SK-N-SH (cell line): Measurements from ENCODE around the gene IL4R. TPM values are rescaled to one million over a fixed set of nuclear protein-coding genes. Genes with fewer than 3 reads are reported as not detected.

ENCODE experiments used
- CTCF ChIA-PET: fragments of 300-600, 350-600 bp; formaldehyde crosslinking; extraction: SDS; loops from one replicate; lab custom pipeline; 2021; lab: Yijun Ruan, JAX
- POLR2A ChIA-PET: fragments of 350-600 bp; sonication (Branson Sonifier 250); formaldehyde crosslinking; extraction: SDS; loops from one replicate; lab custom pipeline; 2020; ENCODE audit warnings: antibody characterized with exemption, inconsistent platforms; lab: Yijun Ruan, JAX
- DNase-seq: peaks from one replicate; pipeline ENCODE4 v3.0.0; 2012
- H2AFZ ChIP-seq: fragments of 200-600 bp; sonication (generic); 2 replicates; pipeline ENCODE4 v1.8.1; 2016; ENCODE audit warnings: antibody characterized with exemption, mild to moderate bottlenecking, low read depth
- H3F3A ChIP-seq: fragments of 200-600 bp; sonication (generic); replicated peaks from 2 replicates; pipeline ENCODE3; 2016; ENCODE audit warnings: antibody characterized with exemption, mild to moderate bottlenecking; ENCODE audit not compliant: insufficient read depth
- H3K27ac ChIP-seq, 2 experiments: fragments of 200-500 bp in 1 of 2; fragments of 200-600 bp in 1 of 2; sonication (Bioruptor generic) in 1 of 2; sonication (generic), shearing (Covaris generic) in 1 of 2; 2 replicates each; pipeline versions ENCODE4 v1.5.1 to v1.6.1; 2014 to 2016; ENCODE audit warnings: low read depth in 2 of 2, inconsistent platforms in 1 of 2, low read length in 1 of 2, mild to moderate bottlenecking in 1 of 2, mixed read lengths in 1 of 2
- H3K27me3 ChIP-seq: fragments of 200-600 bp; sonication (generic), shearing (Covaris generic); 2 replicates; pipeline ENCODE4 v1.6.1; 2016; ENCODE audit warnings: mixed run types; ENCODE audit not compliant: insufficient read depth
- H3K36me3 ChIP-seq, 2 experiments: fragments of 200-500 bp in 1 of 2; fragments of 200-600 bp in 1 of 2; sonication (Bioruptor generic) in 1 of 2; sonication (generic) in 1 of 2; replicated peaks in 1 of 2; 2 replicates each; pipeline versions ENCODE3 to v1.5.1; 2014 to 2016; ENCODE audit warnings: low read length in 1 of 2, mild to moderate bottlenecking in 1 of 2; ENCODE audit not compliant: insufficient read depth in 2 of 2, control insufficient read depth in 1 of 2
- H3K4me1 ChIP-seq, 2 experiments: fragments of 200-500 bp in 1 of 2; fragments of 200-600 bp in 1 of 2; sonication (Bioruptor generic) in 1 of 2; sonication (generic), shearing (Covaris generic) in 1 of 2; 2 replicates each; pipeline versions ENCODE4 v1.5.1 to v1.6.1; 2014 to 2016; ENCODE audit warnings: low read depth in 1 of 2, low read length in 1 of 2, mixed run types in 1 of 2; ENCODE audit not compliant: insufficient read depth in 2 of 2, control insufficient read depth in 1 of 2
- H3K4me2 ChIP-seq: fragments of 200-600 bp; sonication (generic), shearing (Covaris generic); 2 replicates; pipeline ENCODE4 v1.6.1; 2017; ENCODE audit warnings: mixed run types
- H3K4me3 ChIP-seq, 2 experiments: fragments of 200-500 bp in 1 of 2; fragments of 200-600 bp in 1 of 2; sonication (Bioruptor generic) in 1 of 2; sonication (generic), shearing (Covaris generic) in 1 of 2; 2 replicates each; pipeline versions ENCODE4 v1.5.1 to v1.8.1; 2014 to 2016; ENCODE audit warnings: low read depth in 2 of 2, inconsistent platforms in 1 of 2, low read length in 1 of 2, mild to moderate bottlenecking in 1 of 2, mixed read lengths in 1 of 2, moderate library complexity in 1 of 2
- H3K79me2 ChIP-seq: fragments of 200-600 bp; sonication (generic); 2 replicates; pipeline ENCODE4 v1.8.1; 2017; ENCODE audit warnings: mild to moderate bottlenecking; ENCODE audit not compliant: insufficient read depth
- H3K9ac ChIP-seq: fragments of 200-600 bp; sonication (generic); 2 replicates; pipeline ENCODE4 v1.6.1; 2017; ENCODE audit warnings: mixed run types
- H3K9me2 ChIP-seq: fragments of 200-600 bp; sonication (generic); 2 replicates; pipeline ENCODE4 v1.6.1; 2017; ENCODE audit warnings: mixed run types
- H3K9me3 ChIP-seq: fragments of 200-600 bp; sonication (generic); 2 replicates; pipeline ENCODE4 v1.6.1; 2017; ENCODE audit warnings: mixed run types, mild to moderate bottlenecking, moderate library complexity
- H4K20me1 ChIP-seq: fragments of 200-600 bp; sonication (generic); 2 replicates; pipeline ENCODE4 v1.6.1; 2017; ENCODE audit warnings: mild to moderate bottlenecking, mixed run types; ENCODE audit not compliant: insufficient read depth
- CHD2 ChIP-seq: fragments of 150-350 bp; IDR thresholded peaks from 2 replicates; pipeline ENCODE4 v1.6.1; 2018; ENCODE audit warnings: low read length; ENCODE audit not compliant: partially characterized antibody
- ELF1 ChIP-seq: IDR thresholded peaks from 2 replicates; pipeline ENCODE4 v1.4.0; 2012
- FOSL2 ChIP-seq: IDR thresholded peaks from 2 replicates; pipeline ENCODE4 v1.4.0; 2012; ENCODE audit warnings: low read depth, mild to moderate bottlenecking, moderate library complexity, borderline replicate concordance
- FOXJ3 ChIP-seq: sonication (generic); formaldehyde crosslinking; IDR thresholded peaks from 2 replicates; pipeline ENCODE4 v1.5.1; 2020; ENCODE audit warnings: mild to moderate bottlenecking, missing genetic modification reagents
- JUND ChIP-seq: IDR thresholded peaks from 2 replicates; pipeline ENCODE4 v1.4.0; 2012
- NFIC ChIP-seq: IDR thresholded peaks from 2 replicates; pipeline ENCODE4 v1.4.0; 2012; ENCODE audit warnings: borderline replicate concordance
- RAD21 ChIP-seq: IDR thresholded peaks from 2 replicates; pipeline ENCODE4 v1.6.1; 2012; ENCODE audit warnings: mild to moderate bottlenecking, low read length
- TCF12 ChIP-seq: IDR thresholded peaks from 2 replicates; pipeline ENCODE4 v1.4.0; 2012
- YY1 ChIP-seq: IDR thresholded peaks from 2 replicates; pipeline ENCODE4 v1.4.0; 2012; ENCODE audit warnings: low read depth, mild to moderate bottlenecking
- WGBS: methylation state at CpG from one replicate; pipeline ENCODE4 v1.1.6; 2017; ENCODE audit warnings: low lambda C conversion rate; 5-methylcytosine and 5-hydroxymethylcytosine counted together
- polyA plus RNA-seq, 3 experiments: library from polyadenylated mRNA; depleted of rRNA; stranded (reverse); fragments of >200 nt; gene quantifications; 2 replicates each; pipeline ENCODE4 v1.2.3, GENCODE V29; 2012
- TF ChIP-seq, protein P1 (sequence below): fragments of 200-600 bp; sonication (generic); IDR thresholded peaks from 2 replicates; pipeline ENCODE4 v1.6.1; 2017; ENCODE audit warnings: antibody characterized with exemption, mild to moderate bottlenecking, moderate library complexity
- TF ChIP-seq, protein P2 (sequence below): IDR thresholded peaks from 2 replicates; pipeline ENCODE4 v1.6.1; 2012; ENCODE audit warnings: mild to moderate bottlenecking, low read depth, low read length, moderate library complexity
- TF ChIP-seq, protein P3 (sequence below): IDR thresholded peaks from 2 replicates; pipeline ENCODE4; 2012
- TF ChIP-seq, protein P4 (sequence below): fragments of 150-350 bp; IDR thresholded peaks from 2 replicates; pipeline ENCODE4 v1.6.1; 2017; ENCODE audit warnings: antibody characterized with exemption, low read length, low read depth, borderline replicate concordance

Gene IL4R
- polyA plus RNA-seq, 1 of the 3 experiments (the other 2 are of a cell fraction), result 16.1 TPM

DNA sequence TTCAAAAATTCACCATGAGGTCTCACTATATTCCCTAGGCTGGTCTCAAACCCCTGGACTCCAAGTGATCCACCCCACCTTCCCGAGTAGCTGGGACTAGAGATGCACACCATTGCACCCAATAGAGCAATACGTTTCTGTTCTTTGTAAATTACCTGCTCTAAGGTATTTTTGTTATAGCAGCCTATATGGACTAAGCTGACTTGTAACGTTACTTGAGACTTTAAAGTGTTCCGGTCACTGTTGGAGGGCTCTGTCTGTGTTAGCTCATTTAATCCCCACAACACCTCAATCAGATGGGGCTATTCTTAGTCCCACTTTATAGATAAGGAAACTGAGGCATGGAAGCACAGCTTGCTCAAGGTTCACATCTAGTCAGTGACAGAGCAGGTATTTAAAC lies 25.4 kb downstream of the IL4R start:
- Histone ChIP-seq H3K9me3 (no peaks in the 10 kb centered on the region), H3K27me3 (no peaks in the 10 kb centered on the region), H3K4me2 (no peak overlapping the region), H3K9me2 (no peaks in the 10 kb centered on the region), H3K27ac (no peak overlapping the region), H3K36me3 (peaks cover 0 to 23% of the 10 kb centered on the region in 2 experiments), H3K4me1 (peaks cover 0 to 16% of the 10 kb centered on the region in 2 experiments; a peak in 2 of 4 replicates), H3K79me2 (peaks cover 30% of the 10 kb centered on the region; the same call in 1 of the 2 replicates), H4K20me1 (no peaks in the 10 kb centered on the region), H3K4me3 (no peak overlapping the region), H3K9ac (no peak overlapping the region), H2AFZ (no peak overlapping the region), H3F3A (peaks cover 13% of the 10 kb centered on the region)
- ChIA-PET CTCF (interaction anchor here (1.0 kb wide), 1 partner anchor 105 kb away, joined by 3 read pairs; no protein-coding TSS in a partner anchor), POLR2A (no interaction called here)
- no peak for DNase-seq
- 92% methylated on average over 4 of the region's 4 CpGs for WGBS
- TF ChIP-seq JUND (no peak), ELF1 (no peak), CHD2 (no peak)

DNA sequence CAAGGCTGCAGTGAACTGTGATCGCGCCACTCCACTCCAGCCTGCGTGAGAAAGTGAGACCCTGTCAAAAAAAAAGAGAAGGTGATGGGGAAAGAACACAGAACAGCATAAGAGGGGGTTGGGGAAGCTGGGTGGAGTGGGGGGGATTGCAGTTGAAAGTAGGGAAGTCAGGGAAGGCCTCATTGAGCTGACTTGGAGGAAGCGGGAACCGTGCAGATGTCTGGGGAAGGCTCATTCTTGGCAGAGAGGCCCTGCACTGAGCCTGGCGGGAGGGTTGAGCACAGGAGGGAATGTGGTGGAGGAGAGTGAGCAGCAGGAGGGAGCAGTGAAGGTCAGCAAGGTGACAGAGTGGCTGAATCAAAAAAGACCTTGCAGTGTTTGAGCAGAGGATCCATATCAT lies 26.9 kb downstream of the IL4R start:
- Histone ChIP-seq H2AFZ (no peak overlapping the region), H3K79me2 (peaks cover 23% of the 10 kb centered on the region; the same call in 1 of the 2 replicates), H4K20me1 (no peaks in the 10 kb centered on the region), H3K27me3 (no peaks in the 10 kb centered on the region), H3K9me3 (no peaks in the 10 kb centered on the region), H3K4me2 (no peak overlapping the region), H3K9me2 (no peaks in the 10 kb centered on the region), H3K4me1 (peaks cover 0 to 9% of the 10 kb centered on the region in 2 experiments; a peak in 1 of 4 replicates), H3K4me3 (no peak overlapping the region), H3K27ac (no peak overlapping the region), H3K36me3 (peaks cover 0 to 21% of the 10 kb centered on the region in 2 experiments), H3K9ac (no peak overlapping the region), H3F3A (peaks cover 4% of the 10 kb centered on the region)
- TF ChIP-seq, protein P1, sequence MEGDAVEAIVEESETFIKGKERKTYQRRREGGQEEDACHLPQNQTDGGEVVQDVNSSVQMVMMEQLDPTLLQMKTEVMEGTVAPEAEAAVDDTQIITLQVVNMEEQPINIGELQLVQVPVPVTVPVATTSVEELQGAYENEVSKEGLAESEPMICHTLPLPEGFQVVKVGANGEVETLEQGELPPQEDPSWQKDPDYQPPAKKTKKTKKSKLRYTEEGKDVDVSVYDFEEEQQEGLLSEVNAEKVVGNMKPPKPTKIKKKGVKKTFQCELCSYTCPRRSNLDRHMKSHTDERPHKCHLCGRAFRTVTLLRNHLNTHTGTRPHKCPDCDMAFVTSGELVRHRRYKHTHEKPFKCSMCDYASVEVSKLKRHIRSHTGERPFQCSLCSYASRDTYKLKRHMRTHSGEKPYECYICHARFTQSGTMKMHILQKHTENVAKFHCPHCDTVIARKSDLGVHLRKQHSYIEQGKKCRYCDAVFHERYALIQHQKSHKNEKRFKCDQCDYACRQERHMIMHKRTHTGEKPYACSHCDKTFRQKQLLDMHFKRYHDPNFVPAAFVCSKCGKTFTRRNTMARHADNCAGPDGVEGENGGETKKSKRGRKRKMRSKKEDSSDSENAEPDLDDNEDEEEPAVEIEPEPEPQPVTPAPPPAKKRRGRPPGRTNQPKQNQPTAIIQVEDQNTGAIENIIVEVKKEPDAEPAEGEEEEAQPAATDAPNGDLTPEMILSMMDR, result no peak
- TF ChIP-seq TCF12 (no peak), FOXJ3 (CRISPR knock-in tag) (no peak), NFIC (no peak), RAD21 (no peak), YY1 (no peak), FOSL2 (no peak)
- TF ChIP-seq, protein P2, sequence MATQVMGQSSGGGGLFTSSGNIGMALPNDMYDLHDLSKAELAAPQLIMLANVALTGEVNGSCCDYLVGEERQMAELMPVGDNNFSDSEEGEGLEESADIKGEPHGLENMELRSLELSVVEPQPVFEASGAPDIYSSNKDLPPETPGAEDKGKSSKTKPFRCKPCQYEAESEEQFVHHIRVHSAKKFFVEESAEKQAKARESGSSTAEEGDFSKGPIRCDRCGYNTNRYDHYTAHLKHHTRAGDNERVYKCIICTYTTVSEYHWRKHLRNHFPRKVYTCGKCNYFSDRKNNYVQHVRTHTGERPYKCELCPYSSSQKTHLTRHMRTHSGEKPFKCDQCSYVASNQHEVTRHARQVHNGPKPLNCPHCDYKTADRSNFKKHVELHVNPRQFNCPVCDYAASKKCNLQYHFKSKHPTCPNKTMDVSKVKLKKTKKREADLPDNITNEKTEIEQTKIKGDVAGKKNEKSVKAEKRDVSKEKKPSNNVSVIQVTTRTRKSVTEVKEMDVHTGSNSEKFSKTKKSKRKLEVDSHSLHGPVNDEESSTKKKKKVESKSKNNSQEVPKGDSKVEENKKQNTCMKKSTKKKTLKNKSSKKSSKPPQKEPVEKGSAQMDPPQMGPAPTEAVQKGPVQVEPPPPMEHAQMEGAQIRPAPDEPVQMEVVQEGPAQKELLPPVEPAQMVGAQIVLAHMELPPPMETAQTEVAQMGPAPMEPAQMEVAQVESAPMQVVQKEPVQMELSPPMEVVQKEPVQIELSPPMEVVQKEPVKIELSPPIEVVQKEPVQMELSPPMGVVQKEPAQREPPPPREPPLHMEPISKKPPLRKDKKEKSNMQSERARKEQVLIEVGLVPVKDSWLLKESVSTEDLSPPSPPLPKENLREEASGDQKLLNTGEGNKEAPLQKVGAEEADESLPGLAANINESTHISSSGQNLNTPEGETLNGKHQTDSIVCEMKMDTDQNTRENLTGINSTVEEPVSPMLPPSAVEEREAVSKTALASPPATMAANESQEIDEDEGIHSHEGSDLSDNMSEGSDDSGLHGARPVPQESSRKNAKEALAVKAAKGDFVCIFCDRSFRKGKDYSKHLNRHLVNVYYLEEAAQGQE, result no peak
- TF ChIP-seq, protein P3, sequence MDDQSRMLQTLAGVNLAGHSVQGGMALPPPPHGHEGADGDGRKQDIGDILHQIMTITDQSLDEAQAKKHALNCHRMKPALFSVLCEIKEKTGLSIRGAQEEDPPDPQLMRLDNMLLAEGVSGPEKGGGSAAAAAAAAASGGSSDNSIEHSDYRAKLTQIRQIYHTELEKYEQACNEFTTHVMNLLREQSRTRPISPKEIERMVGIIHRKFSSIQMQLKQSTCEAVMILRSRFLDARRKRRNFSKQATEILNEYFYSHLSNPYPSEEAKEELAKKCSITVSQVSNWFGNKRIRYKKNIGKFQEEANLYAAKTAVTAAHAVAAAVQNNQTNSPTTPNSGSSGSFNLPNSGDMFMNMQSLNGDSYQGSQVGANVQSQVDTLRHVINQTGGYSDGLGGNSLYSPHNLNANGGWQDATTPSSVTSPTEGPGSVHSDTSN, result no peak
- TF ChIP-seq, protein P4, sequence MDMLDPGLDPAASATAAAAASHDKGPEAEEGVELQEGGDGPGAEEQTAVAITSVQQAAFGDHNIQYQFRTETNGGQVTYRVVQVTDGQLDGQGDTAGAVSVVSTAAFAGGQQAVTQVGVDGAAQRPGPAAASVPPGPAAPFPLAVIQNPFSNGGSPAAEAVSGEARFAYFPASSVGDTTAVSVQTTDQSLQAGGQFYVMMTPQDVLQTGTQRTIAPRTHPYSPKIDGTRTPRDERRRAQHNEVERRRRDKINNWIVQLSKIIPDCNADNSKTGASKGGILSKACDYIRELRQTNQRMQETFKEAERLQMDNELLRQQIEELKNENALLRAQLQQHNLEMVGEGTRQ, result no peak
- ChIA-PET CTCF (interaction anchor here (1.6 kb wide), 1 partner anchor 28 kb away, joined by 5 read pairs; no protein-coding TSS in a partner anchor), POLR2A (no interaction called here)
- 97% methylated on average over 6 of the region's 6 CpGs for WGBS
- DNase-seq, result no peak
